GM23248 (cell line): ENCODE results near the gene CADPS2.

ENCODE experiments used
- EZH2 ChIP-seq: fragments of 200-600 bp; sonication (generic); IDR thresholded peaks from 2 replicates; pipeline ENCODE4 v1.6.1; 2018; ENCODE audit warnings: antibody characterized with exemption, mild to moderate bottlenecking; ENCODE audit not compliant: insufficient read depth, poor library complexity, severe bottlenecking
- EZH2phosphoT487 ChIP-seq: fragments of 200-600 bp; sonication (generic); IDR thresholded peaks from 2 replicates; pipeline ENCODE4 v1.6.1; 2018; ENCODE audit warnings: antibody characterized with exemption, moderate library complexity, mild to moderate bottlenecking, low read depth; ENCODE audit not compliant: insufficient read depth

DNA sequence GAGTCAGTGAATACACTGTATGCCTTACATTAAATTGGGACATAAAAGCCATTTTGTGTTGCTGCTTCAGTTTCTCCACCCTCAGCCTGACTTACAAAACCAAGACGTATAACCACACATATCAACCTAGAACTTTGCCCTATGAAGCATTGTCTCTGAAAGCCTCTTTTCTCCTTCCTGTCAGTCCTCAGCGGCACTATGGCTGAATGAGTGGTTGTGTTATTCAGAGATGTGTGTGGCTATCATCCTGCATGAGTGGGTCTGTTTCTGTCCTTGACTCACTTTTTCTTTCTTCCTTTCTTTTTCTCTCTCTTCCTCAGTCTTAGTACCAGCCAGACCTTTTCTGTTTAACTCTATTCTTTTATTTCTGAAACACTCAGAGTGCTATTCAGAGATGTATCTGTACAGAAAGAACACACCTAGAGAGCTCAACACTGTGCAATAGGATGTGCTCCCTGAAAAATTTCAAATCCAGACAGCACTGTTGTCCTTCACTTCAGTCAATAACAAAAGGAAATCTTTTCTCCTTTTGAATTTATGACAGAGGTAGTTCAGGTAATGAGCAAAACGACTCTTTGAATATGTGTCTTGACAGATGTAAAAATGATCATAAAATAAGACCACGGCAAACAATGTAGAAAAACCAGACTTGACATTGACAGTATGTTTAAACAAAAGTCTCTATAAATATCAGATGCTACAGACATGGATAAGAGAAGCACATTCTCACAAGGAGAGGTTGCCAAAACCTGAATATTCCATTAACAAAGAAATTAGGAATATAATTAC, 418.4 kb downstream of the CADPS2 start:
- no peak for TF ChIP-seq EZH2phosphoT487
- TF ChIP-seq EZH2: no peak
